IMR-90 (cell line): ENCODE results near the gene ALS2. TPM values are rescaled to one million over a fixed set of nuclear protein-coding genes. Genes with fewer than 3 reads are reported as not detected.

ENCODE experiments used
- ATAC-seq: fragments of 200-7000 bp; cut with Tn5 transposase; 2 replicates; pipeline ENCODE4 v1.9.1; 2020; ENCODE audit warnings: low read depth, mild to moderate bottlenecking, moderate library complexity
- BruUV-seq: library from RNA; stranded (reverse); fragments of 400-500 nt; replicated peaks from 2 replicates; lab custom pipeline; 2021; lab: Mats Ljungman, UMichigan
- CTCF ChIA-PET: fragments of 300-600 bp; formaldehyde crosslinking; extraction: SDS; loops from one replicate; lab custom pipeline; 2021; ENCODE audit warnings: antibody characterized with exemption; lab: Yijun Ruan, JAX
- POLR2A ChIA-PET: fragments of 300-600 bp; sonication (Branson Sonifier 250); formaldehyde crosslinking; loops from one replicate; lab custom pipeline; 2022; ENCODE audit warnings: antibody characterized with exemption; ENCODE audit not compliant: unreplicated experiment; lab: Charles Lee
- DNase-seq: peaks from one replicate; pipeline ENCODE4 v3.0.0; 2013
- H2AFZ ChIP-seq: replicated peaks from 2 replicates; pipeline ENCODE3; 2013; ENCODE audit warnings: low read length, mild to moderate bottlenecking; ENCODE audit not compliant: poor library complexity
- H2AK5ac ChIP-seq: 2 replicates; pipeline ENCODE4 v1.6.1; 2013; ENCODE audit warnings: low read depth, low read length, inconsistent platforms
- H2AK9ac ChIP-seq: replicated peaks from 2 replicates; pipeline ENCODE3; 2013; ENCODE audit warnings: mild to moderate bottlenecking, low read depth, low read length, moderate library complexity; ENCODE audit not compliant: poor library complexity
- H2BK120ac ChIP-seq: 2 replicates; pipeline ENCODE4 v1.6.1; 2013; ENCODE audit warnings: low read depth, low read length, inconsistent platforms
- H2BK15ac ChIP-seq: 3 replicates; pipeline ENCODE4 v1.6.1; 2013; ENCODE audit warnings: low read depth, low read length, inconsistent platforms
- H2BK20ac ChIP-seq: 2 replicates; pipeline ENCODE4 v1.6.1; 2013; ENCODE audit warnings: low read depth, mild to moderate bottlenecking, inconsistent platforms, low read length, moderate library complexity
- H2BK5ac ChIP-seq: 2 replicates; pipeline ENCODE4 v1.6.1; 2013; ENCODE audit warnings: mild to moderate bottlenecking, low read depth, low read length, inconsistent platforms; ENCODE audit not compliant: poor library complexity, severe bottlenecking
- H3K14ac ChIP-seq: replicated peaks from 2 replicates; pipeline ENCODE4 v1.6.1; 2013; ENCODE audit warnings: low read depth, low read length, inconsistent platforms
- H3K18ac ChIP-seq: 2 replicates; pipeline ENCODE4 v1.6.1; 2013; ENCODE audit warnings: low read depth, low read length, control low read depth
- H3K23ac ChIP-seq: 2 replicates; pipeline ENCODE4 v1.6.1; 2013; ENCODE audit warnings: low read depth, low read length, inconsistent platforms
- H3K27ac ChIP-seq: 2 replicates; pipeline ENCODE4 v1.5.1; 2013; ENCODE audit warnings: mild to moderate bottlenecking, control low read depth, low read length; ENCODE audit not compliant: insufficient read depth
- H3K27me3 ChIP-seq: 2 replicates; pipeline ENCODE4 v1.6.1; 2013; ENCODE audit warnings: low read length; ENCODE audit not compliant: control insufficient read depth, insufficient read depth
- H3K36me3 ChIP-seq: 2 replicates; pipeline ENCODE4 v1.6.1; 2013; ENCODE audit warnings: low read length, mixed read lengths; ENCODE audit not compliant: control insufficient read depth, insufficient read depth
- H3K4ac ChIP-seq: 2 replicates; pipeline ENCODE4 v1.6.1; 2013; ENCODE audit warnings: low read depth, low read length, inconsistent platforms
- H3K4me1 ChIP-seq: 2 replicates; pipeline ENCODE4 v1.6.1; 2013; ENCODE audit warnings: low read length, mixed read lengths; ENCODE audit not compliant: control insufficient read depth, insufficient read depth
- H3K4me2 ChIP-seq: 2 replicates; pipeline ENCODE4 v1.6.1; 2013; ENCODE audit warnings: low read depth, mild to moderate bottlenecking, control low read depth, low read length, moderate library complexity
- H3K4me3 ChIP-seq: 2 replicates; pipeline ENCODE4 v1.5.1; 2013; ENCODE audit warnings: low read depth, mild to moderate bottlenecking, control low read depth, low read length, moderate library complexity; ENCODE audit not compliant: insufficient read depth
- H3K56ac ChIP-seq: 2 replicates; pipeline ENCODE4 v1.6.1; 2013; ENCODE audit warnings: low read length, inconsistent platforms; ENCODE audit not compliant: insufficient read depth; ENCODE audit errors: extremely low read depth
- H3K79me1 ChIP-seq, 2 experiments: 2 replicates each; pipeline ENCODE4 v1.6.1; 2013; ENCODE audit warnings: low read length in 2 of 2, inconsistent platforms in 1 of 2, low read depth in 1 of 2
- H3K9ac ChIP-seq: 2 replicates; pipeline ENCODE4 v1.6.1; 2013; ENCODE audit warnings: low read depth, low read length, control low read depth
- H3K9me1 ChIP-seq: 2 replicates; pipeline ENCODE4 v1.6.1; 2013; ENCODE audit warnings: low read length, inconsistent platforms; ENCODE audit not compliant: insufficient read depth
- H3K9me3 ChIP-seq: 2 replicates; pipeline ENCODE4 v1.6.1; 2013; ENCODE audit warnings: low read length; ENCODE audit not compliant: control insufficient read depth, insufficient read depth
- H4K20me1 ChIP-seq: 2 replicates; pipeline ENCODE4 v1.6.1; 2013; ENCODE audit warnings: low read length, inconsistent platforms; ENCODE audit not compliant: insufficient read depth
- H4K5ac ChIP-seq: 2 replicates; pipeline ENCODE4 v1.6.1; 2013; ENCODE audit warnings: mild to moderate bottlenecking, low read depth, low read length, control low read depth
- H4K8ac ChIP-seq, 2 experiments: 2 replicates each; pipeline ENCODE4 v1.6.1; 2013; ENCODE audit warnings: low read depth in 2 of 2, low read length in 2 of 2, control low read depth in 1 of 2, inconsistent platforms in 1 of 2
- H4K91ac ChIP-seq: 2 replicates; pipeline ENCODE4 v1.6.1; 2013; ENCODE audit warnings: low read depth, low read length, inconsistent platforms; ENCODE audit not compliant: insufficient read depth
- BHLHE40 ChIP-seq: fragments of 150-350 bp; IDR thresholded peaks from 2 replicates; pipeline ENCODE4 v1.6.1; 2016; ENCODE audit warnings: mild to moderate bottlenecking, low read depth, low read length
- CEBPB ChIP-seq: IDR thresholded peaks from 2 replicates; pipeline ENCODE4 v1.6.1; 2012; ENCODE audit warnings: low read depth, low read length, improper control_type of control experiment
- MAFK ChIP-seq: IDR thresholded peaks from 2 replicates; pipeline ENCODE4 v1.6.1; 2012; ENCODE audit warnings: low read depth, low read length, improper control_type of control experiment
- MAZ ChIP-seq: IDR thresholded peaks from 2 replicates; pipeline ENCODE4 v1.6.1; 2012; ENCODE audit warnings: low read depth, mild to moderate bottlenecking, low read length, improper control_type of control experiment, moderate library complexity, borderline replicate concordance
- MXI1 ChIP-seq: IDR thresholded peaks from 2 replicates; pipeline ENCODE4 v1.6.1; 2012; ENCODE audit warnings: low read depth, mild to moderate bottlenecking, low read length, moderate library complexity, borderline replicate concordance
- NFE2L2 ChIP-seq: fragments of 150-350 bp; IDR thresholded peaks from 2 replicates; pipeline ENCODE4 v1.6.1; 2016; ENCODE audit warnings: low read depth, mild to moderate bottlenecking, low read length
- POLR2A ChIP-seq: IDR thresholded peaks from 2 replicates; pipeline ENCODE4 v1.6.1; 2012; ENCODE audit warnings: mild to moderate bottlenecking, low read depth, low read length
- RAD21 ChIP-seq: IDR thresholded peaks from 2 replicates; pipeline ENCODE4 v1.6.1; 2012; ENCODE audit warnings: low read length, improper control_type of control experiment
- RCOR1 ChIP-seq: IDR thresholded peaks from 2 replicates; pipeline ENCODE4 v1.6.1; 2012; ENCODE audit warnings: mild to moderate bottlenecking, low read length, improper control_type of control experiment; ENCODE audit not compliant: insufficient replicate concordance
- RFX5 ChIP-seq: IDR thresholded peaks from 2 replicates; pipeline ENCODE4 v1.8.0; 2012; ENCODE audit warnings: low read depth, mild to moderate bottlenecking, low read length, moderate library complexity
- SMC3 ChIP-seq: fragments of 150-350 bp; IDR thresholded peaks from 2 replicates; pipeline ENCODE4 v1.6.1; 2016; ENCODE audit warnings: low read depth, mild to moderate bottlenecking, antibody characterized with exemption, low read length, moderate library complexity
- USF2 ChIP-seq: fragments of 150-350 bp; IDR thresholded peaks from 2 replicates; pipeline ENCODE4 v1.6.1; 2017; ENCODE audit warnings: mild to moderate bottlenecking, antibody characterized with exemption, low read length, low read depth
- WGBS, 2 experiments: methylation state at CpG; one replicate each; pipeline versions ENCODE4 v1.1.5 to v1.1.7; 2013; ENCODE audit warnings: missing lambda C conversion rate in 2 of 2; ENCODE audit not compliant: insufficient read length in 1 of 2; ENCODE audit errors: extremely low coverage in 2 of 2; 5-methylcytosine and 5-hydroxymethylcytosine counted together
- dilution Hi-C: fragments of 300-500 bp; cut with HindIII; formaldehyde crosslinking; loops from one replicate; pipeline ENCODE4 v1.14.3; 2018; ENCODE audit warnings: low sequenced_read_pairs; ENCODE audit not compliant: unreplicated experiment
- in situ Hi-C: fragments of 300-500 bp; cut with MboI; formaldehyde crosslinking; loops from 3 replicates; pipeline ENCODE4 v1.14.3; 2019; ENCODE audit warnings: low sequenced_read_pairs, inconsistent platforms, mixed read lengths
- intact Hi-C: fragments of 100-400 bp; cut with micrococcal nuclease; formaldehyde crosslinking; loops from 2 replicates; pipeline ENCODE4 v1.10.0; 2022
- polyA plus RNA-seq, 3 experiments: library from polyadenylated mRNA; depleted of rRNA; stranded (reverse); fragments of >200 nt; gene quantifications; 2 replicates each; pipeline ENCODE4 v1.2.3, GENCODE V29; 2012; ENCODE audit warnings: low replicate concordance in 1 of 3
- total RNA-seq: library from RNA; depleted of rRNA; stranded (reverse); fragments of >200 nt; gene quantifications from 2 replicates; pipeline ENCODE4 v1.2.3, GENCODE V29; 2012
- TF ChIP-seq, protein P1 (sequence below): fragments of 150-350 bp; IDR thresholded peaks from 2 replicates; pipeline ENCODE4 v1.6.1; 2016; ENCODE audit warnings: low read depth, mild to moderate bottlenecking, low read length, moderate library complexity, borderline replicate concordance

Gene ALS2
- total and polyA plus RNA-seq, 2 of the 4 experiments (the other 2 are of a cell fraction), result 14.4 to 42.3 TPM

DNA sequence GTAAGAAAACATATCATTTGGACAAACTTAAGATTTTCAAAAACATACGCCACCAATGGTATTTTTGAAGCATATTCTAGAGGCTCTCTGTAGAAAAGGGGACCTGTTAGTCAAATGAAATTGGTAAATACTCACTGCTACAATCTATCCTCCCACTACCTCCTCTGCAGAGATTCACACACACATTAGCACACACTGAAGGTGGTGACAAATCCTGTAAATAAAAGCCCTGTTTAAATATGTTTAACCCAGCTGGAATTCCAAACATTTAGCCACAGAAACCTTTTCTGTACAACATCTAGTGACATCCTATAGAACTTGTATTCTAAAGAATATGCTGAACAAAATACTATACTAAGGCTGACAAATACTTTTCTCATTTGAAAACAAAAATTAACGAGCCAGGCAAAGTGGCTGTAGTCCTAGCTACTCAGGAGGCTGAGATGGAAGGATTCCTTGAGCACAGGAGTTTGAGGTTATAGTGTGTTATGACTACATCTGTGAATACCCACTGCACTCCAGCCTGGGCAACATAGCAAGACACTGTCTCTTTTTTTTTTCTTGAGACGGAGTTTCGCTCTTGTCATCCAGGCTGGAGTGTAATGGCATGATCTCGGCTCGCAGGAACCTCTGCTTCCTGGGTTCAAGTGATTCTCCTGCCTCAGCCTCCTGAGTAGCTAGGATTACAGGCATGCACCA is 25.9 kb downstream of the ALS2 start (continued):
- TF ChIP-seq RCOR1 (no peak), MAFK (no peak)

DNA sequence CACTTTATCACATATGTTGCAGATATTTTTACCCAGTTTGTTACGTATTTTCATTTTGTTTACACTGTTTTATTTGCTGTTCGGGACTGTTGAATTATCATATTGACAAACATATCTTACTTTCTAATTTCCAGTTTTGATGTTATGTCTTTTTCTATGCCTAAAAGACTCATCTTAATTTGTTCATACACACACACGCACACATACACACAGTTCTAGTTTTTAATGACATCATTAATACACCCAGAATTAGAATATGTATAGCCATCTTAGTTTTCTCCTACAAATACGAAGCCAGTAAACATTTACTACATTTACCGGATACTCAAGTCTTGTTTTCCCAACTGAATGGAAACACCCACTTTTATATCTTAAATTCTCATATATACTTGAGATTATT is 29.2 kb downstream of the ALS2 start:
- in situ Hi-C loops, result no loop called here
- intact Hi-C loops, result loop anchor here (5.0 kb wide), 1 partner anchor 426 kb away; no protein-coding TSS in a partner anchor
- CTCF ChIA-PET, result no interaction called here
- TF ChIP-seq NFE2L2 (no peak), USF2 (no peak), RCOR1 (no peak), MXI1 (no peak), RFX5 (no peak), CEBPB (no peak), SMC3 (no peak), BHLHE40 (no peak), POLR2A (no peak), MAFK (no peak), MAZ (no peak), RAD21 (no peak)
- TF ChIP-seq, protein P1, sequence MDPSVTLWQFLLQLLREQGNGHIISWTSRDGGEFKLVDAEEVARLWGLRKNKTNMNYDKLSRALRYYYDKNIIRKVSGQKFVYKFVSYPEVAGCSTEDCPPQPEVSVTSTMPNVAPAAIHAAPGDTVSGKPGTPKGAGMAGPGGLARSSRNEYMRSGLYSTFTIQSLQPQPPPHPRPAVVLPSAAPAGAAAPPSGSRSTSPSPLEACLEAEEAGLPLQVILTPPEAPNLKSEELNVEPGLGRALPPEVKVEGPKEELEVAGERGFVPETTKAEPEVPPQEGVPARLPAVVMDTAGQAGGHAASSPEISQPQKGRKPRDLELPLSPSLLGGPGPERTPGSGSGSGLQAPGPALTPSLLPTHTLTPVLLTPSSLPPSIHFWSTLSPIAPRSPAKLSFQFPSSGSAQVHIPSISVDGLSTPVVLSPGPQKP, result no peak

More for the DNA sequence above, 29.2 kb downstream of the ALS2 start:
- Histone ChIP-seq H2BK20ac (no peak overlapping the region), H3K9ac (no peak overlapping the region), H3K27me3 (no peaks in the 10 kb centered on the region), H3K14ac (no peak overlapping the region), H2AFZ (no peak overlapping the region), H3K9me1 (peaks cover 4% of the 10 kb centered on the region; the same call in 1 of the 2 replicates), H4K5ac (no peak overlapping the region), H4K20me1 (no peaks in the 10 kb centered on the region), H3K9me3 (no peaks in the 10 kb centered on the region), H4K91ac (no peak overlapping the region), H3K56ac (no peak overlapping the region), H3K4me2 (no peak overlapping the region), H3K4me1 (peaks cover 6% of the 10 kb centered on the region; the same call in 1 of the 2 replicates), H2BK15ac (no peak overlapping the region), H2BK5ac (no peak overlapping the region), H3K18ac (no peak overlapping the region), H3K27ac (no peak overlapping the region), H3K36me3 (peaks cover 11% of the 10 kb centered on the region), H3K23ac (no peak overlapping the region), H2AK5ac (no peak overlapping the region), H3K4ac (no peak overlapping the region), H3K79me1 (peaks cover 7 to 11% of the 10 kb centered on the region in 2 experiments; a peak in 2 of 4 replicates), H4K8ac (no peak overlapping the region), H3K4me3 (no peak overlapping the region), H2AK9ac (no peak overlapping the region), H2BK120ac (no peak overlapping the region)
- dilution Hi-C loops, result no loop called here
- POLR2A ChIA-PET, result no interaction called here
- WGBS, 2 experiments, result 83% methylated on average over 1 of the region's 5 CpGs; no CpG with 5 or more reads in 1 of the 2 experiments
- ATAC-seq, result no peak
- DNase-seq, result no peak
- no TSS peak for BruUV-seq
